Calu3 (cell line): ENCODE results near the gene CCL27. TPM values are rescaled to one million over a fixed set of nuclear protein-coding genes. Genes with fewer than 3 reads are reported as not detected.
A peak's percentile ranks its signal among the peaks of the same experiment; 100 is the strongest.

Experiments used
- BruUV-seq: library from RNA; stranded (reverse); fragments of 400-500 nt; replicated peaks from 2 replicates; lab custom pipeline; 2021; lab: Mats Ljungman, UMichigan
- CTCF ChIA-PET: fragments of 300-600 bp; sonication (Branson Sonifier 250); formaldehyde crosslinking; loops from one replicate; lab custom pipeline; 2022; ENCODE audit warnings: antibody characterized with exemption; lab: Charles Lee
- DNase-seq: peaks from one replicate; pipeline ENCODE4 v3.0.0; 2022
- H3K27ac Mint-ChIP-seq: one replicate; pipeline ENCODE4 v1.8.0; 2022; ENCODE audit warnings: mixed read lengths; ENCODE audit not compliant: unreplicated experiment
- H3K27me3 Mint-ChIP-seq: one replicate; pipeline ENCODE4 v1.8.0; 2022; ENCODE audit warnings: mixed read lengths; ENCODE audit not compliant: unreplicated experiment
- H3K36me3 Mint-ChIP-seq: one replicate; pipeline ENCODE4 v1.8.0; 2022; ENCODE audit warnings: mild to moderate bottlenecking, moderate library complexity, mixed read lengths; ENCODE audit not compliant: insufficient read depth, unreplicated experiment
- H3K4me1 Mint-ChIP-seq: one replicate; pipeline ENCODE4 v1.8.0; 2022; ENCODE audit warnings: mild to moderate bottlenecking, low read depth, mixed read lengths; ENCODE audit not compliant: unreplicated experiment
- H3K4me3 Mint-ChIP-seq: one replicate; pipeline ENCODE4 v1.8.0; 2022; ENCODE audit warnings: mild to moderate bottlenecking, low read depth, moderate library complexity, mixed read lengths; ENCODE audit not compliant: unreplicated experiment
- H3K9me3 Mint-ChIP-seq: one replicate; pipeline ENCODE4 v1.8.0; 2022; ENCODE audit warnings: low read depth, mixed read lengths; ENCODE audit not compliant: unreplicated experiment
- intact Hi-C: fragments of 100-400 bp; cut with micrococcal nuclease; formaldehyde crosslinking; loops from one replicate; pipeline ENCODE4 v1.10.0; 2022; ENCODE audit not compliant: unreplicated experiment
- total RNA-seq: library from RNA; stranded (reverse); gene quantifications from 2 replicates; pipeline ENCODE4 v1.2.3, GENCODE V29; 2022
- TF ChIP-seq, protein P1 (sequence below): fragments of 200-600 bp; IDR thresholded peaks from one replicate; pipeline ENCODE4 v1.8.0; 2022; ENCODE audit warnings: antibody characterized with exemption; ENCODE audit not compliant: unreplicated experiment

Gene CCL27
- total RNA-seq, 1 experiment from 2014 or later = not detected

DNA sequence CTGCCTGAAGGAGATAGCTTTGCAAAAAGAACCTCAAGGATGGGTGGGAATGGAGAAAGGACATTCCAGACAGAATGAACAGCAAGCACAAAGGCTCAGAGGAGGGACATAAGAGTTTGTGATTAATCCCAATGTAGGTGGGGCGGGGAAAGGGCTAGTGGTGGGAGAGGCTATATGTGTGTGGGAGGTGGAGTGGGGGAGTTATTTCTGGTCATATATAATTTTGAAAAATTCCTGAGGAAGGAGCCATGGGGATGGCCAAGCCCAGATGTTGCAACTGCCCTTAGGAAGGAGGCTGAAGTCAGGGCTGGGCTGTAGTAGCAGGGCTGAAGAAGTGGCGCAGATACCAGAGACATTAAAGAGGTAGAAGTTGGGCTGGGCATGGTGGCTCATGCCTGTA lies 13.4 kb upstream of the CCL27 start:
- no peak overlapping the region for H3K4me3 Mint-ChIP-seq
- H3K9me3 Mint-ChIP-seq = no peaks in the 10 kb centered on the region
- no peak overlapping the region for H3K27ac Mint-ChIP-seq
- TF ChIP-seq, protein P1, sequence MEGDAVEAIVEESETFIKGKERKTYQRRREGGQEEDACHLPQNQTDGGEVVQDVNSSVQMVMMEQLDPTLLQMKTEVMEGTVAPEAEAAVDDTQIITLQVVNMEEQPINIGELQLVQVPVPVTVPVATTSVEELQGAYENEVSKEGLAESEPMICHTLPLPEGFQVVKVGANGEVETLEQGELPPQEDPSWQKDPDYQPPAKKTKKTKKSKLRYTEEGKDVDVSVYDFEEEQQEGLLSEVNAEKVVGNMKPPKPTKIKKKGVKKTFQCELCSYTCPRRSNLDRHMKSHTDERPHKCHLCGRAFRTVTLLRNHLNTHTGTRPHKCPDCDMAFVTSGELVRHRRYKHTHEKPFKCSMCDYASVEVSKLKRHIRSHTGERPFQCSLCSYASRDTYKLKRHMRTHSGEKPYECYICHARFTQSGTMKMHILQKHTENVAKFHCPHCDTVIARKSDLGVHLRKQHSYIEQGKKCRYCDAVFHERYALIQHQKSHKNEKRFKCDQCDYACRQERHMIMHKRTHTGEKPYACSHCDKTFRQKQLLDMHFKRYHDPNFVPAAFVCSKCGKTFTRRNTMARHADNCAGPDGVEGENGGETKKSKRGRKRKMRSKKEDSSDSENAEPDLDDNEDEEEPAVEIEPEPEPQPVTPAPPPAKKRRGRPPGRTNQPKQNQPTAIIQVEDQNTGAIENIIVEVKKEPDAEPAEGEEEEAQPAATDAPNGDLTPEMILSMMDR = no peak
- no peaks in the 10 kb centered on the region for H3K4me1 Mint-ChIP-seq
- H3K36me3 Mint-ChIP-seq = no peaks in the 10 kb centered on the region
- intact Hi-C loops = no loop called here
- no peaks in the 10 kb centered on the region for H3K27me3 Mint-ChIP-seq
- CTCF ChIA-PET = no interaction called here
- no peak for DNase-seq
- BruUV-seq = no TSS peak

DNA sequence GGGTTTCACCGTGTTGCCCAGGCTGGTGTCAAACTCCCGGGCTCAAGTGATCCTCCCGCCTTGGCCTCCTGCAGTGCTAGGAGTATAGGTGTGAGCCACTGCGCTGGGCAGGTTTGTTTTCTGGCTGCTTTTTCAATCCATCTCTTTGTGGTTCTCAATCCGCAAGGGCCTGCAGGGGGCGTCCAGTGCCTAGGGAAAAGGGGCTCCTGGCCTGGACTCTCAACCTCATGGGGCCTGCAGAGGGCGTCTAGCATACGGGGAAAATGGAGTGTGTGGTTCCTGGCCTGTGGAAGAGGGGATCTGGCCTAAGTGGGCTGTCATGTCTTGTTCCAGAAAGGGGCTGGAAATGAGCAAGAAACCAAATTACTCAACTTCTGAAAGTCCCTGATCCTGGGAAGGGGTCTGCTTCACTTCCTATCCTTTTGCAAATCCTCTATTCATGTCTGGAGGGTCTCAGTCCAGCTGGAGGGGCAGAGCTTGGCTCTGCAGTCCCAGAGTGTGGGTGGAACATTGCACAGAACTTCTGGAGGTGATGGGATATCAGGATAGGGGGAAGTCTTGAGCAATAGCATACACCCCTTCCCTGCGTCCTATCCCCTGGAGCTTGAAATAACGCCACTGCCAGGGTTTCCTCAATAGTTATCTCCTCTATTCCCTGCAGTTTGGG lies 12.7 kb upstream of the CCL27 start:
- Mint-ChIP-seq H3K9me3 (no peaks in the 10 kb centered on the region), H3K36me3 (no peaks in the 10 kb centered on the region), H3K4me3 (no peak overlapping the region), H3K4me1 (no peaks in the 10 kb centered on the region), H3K27me3 (no peaks in the 10 kb centered on the region), H3K27ac (no peak overlapping the region)
- no TSS peak for BruUV-seq
- intact Hi-C loops = no loop called here
- TF ChIP-seq, protein P1 = peak; percentile 63
- CTCF ChIA-PET = interaction anchor here (1.0 kb wide), 1 partner anchor 27 kb away, joined by 3 read pairs; no protein-coding TSS in a partner anchor
- DNase-seq = peak; percentile 80

DNA sequence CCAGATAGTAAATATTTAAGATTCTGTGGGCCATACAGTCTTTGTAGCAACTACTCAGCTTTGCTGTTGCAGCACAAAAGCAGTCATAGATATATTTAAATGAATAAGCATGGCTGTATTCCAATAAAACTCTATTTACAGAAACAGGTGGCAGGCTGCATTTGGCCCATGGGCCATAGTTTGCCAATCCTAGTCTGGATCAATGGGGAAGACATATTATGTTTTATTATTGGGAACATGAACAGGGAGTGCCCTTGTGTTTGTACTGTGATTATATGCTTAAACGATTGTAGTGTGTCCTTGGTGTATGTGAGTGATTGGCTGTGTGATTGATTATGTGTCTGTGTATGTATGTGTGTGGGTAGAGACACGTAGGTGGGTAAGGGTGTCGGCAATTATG lies 12.0 kb upstream of the CCL27 start:
- Mint-ChIP-seq H3K27ac (no peak overlapping the region), H3K9me3 (no peaks in the 10 kb centered on the region), H3K27me3 (peaks cover 5% of the 10 kb centered on the region), H3K36me3 (no peaks in the 10 kb centered on the region), H3K4me1 (no peaks in the 10 kb centered on the region), H3K4me3 (no peak overlapping the region)
- intact Hi-C loops = no loop called here
- no TSS peak for BruUV-seq
- TF ChIP-seq, protein P1 = no peak
- no peak for DNase-seq
- CTCF ChIA-PET = interaction anchor here (1.0 kb wide), 1 partner anchor 28 kb away, joined by 3 read pairs; no protein-coding TSS in a partner anchor

DNA sequence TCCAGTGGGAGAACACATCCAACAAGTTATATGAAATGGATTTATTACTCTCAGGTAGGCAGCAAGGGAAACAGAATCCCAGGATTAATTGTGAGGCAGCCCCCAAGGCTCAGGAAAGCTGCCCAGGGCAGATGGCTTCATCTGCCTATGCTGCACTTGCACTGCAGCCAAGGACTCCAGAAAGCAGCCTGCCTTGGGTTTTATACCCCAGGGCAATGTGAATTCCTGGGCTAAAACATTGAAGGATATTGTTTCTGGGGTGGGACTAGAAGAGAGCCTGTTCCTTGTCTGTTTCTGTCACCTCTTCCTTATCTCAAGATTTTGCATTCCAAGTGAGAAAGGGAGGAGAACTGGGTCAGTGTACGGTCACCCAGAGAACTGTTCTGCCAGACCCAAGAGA lies 8.8 kb upstream of the CCL27 start:
- DNase-seq = no peak
- Mint-ChIP-seq H3K27ac (no peak overlapping the region), H3K9me3 (no peaks in the 10 kb centered on the region), H3K36me3 (no peaks in the 10 kb centered on the region), H3K4me3 (no peak overlapping the region), H3K27me3 (peaks cover 12% of the 10 kb centered on the region), H3K4me1 (no peaks in the 10 kb centered on the region)
- intact Hi-C loops = no loop called here
- BruUV-seq = no TSS peak
- TF ChIP-seq, protein P1 = no peak
- CTCF ChIA-PET = no interaction called here
